Measurements from ENCODE around the gene OPALIN.

GRCh38 chr10:96365571-96365970 lies 6.8 kb upstream of the OPALIN start:
- TF ChIP-seq, protein P1, sequence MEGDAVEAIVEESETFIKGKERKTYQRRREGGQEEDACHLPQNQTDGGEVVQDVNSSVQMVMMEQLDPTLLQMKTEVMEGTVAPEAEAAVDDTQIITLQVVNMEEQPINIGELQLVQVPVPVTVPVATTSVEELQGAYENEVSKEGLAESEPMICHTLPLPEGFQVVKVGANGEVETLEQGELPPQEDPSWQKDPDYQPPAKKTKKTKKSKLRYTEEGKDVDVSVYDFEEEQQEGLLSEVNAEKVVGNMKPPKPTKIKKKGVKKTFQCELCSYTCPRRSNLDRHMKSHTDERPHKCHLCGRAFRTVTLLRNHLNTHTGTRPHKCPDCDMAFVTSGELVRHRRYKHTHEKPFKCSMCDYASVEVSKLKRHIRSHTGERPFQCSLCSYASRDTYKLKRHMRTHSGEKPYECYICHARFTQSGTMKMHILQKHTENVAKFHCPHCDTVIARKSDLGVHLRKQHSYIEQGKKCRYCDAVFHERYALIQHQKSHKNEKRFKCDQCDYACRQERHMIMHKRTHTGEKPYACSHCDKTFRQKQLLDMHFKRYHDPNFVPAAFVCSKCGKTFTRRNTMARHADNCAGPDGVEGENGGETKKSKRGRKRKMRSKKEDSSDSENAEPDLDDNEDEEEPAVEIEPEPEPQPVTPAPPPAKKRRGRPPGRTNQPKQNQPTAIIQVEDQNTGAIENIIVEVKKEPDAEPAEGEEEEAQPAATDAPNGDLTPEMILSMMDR (IDR thresholded peaks at IDR 0.05 in 2 of 3, conservative IDR thresholded peaks at IDR 0.05 in 1 of 3; ENCODE audit: insufficient read depth in 2 of 3, low read depth in 1 of 3, low read length in 3 of 3), result no peak
- TF ChIP-seq ZBTB8A (IDR thresholded peaks at IDR 0.05; ENCODE audit: partially characterized antibody), result no peak
- no peak for TF ChIP-seq ETV6 (IDR thresholded peaks at IDR 0.05; ENCODE audit: borderline replicate concordance in 1 of 2, low read depth in 2 of 2, low read length in 1 of 2)
- no peak for TF ChIP-seq ETV6 (CRISPR knock-in tag; IDR thresholded peaks at IDR 0.05; ENCODE audit: borderline replicate concordance)
- TF ChIP-seq FOXK1 (CRISPR knock-in tag; IDR thresholded peaks at IDR 0.05; ENCODE audit: borderline replicate concordance), result no peak
- TF ChIP-seq ZNF57 (CRISPR knock-in tag; IDR thresholded peaks at IDR 0.05), result no peak
- no peak for TF ChIP-seq FOXP4 (CRISPR knock-in tag; IDR thresholded peaks at IDR 0.05; ENCODE audit: borderline replicate concordance)
- TF ChIP-seq BRCA1 (IDR thresholded peaks at IDR 0.05), result no peak
- TF ChIP-seq BRCA1 (CRISPR knock-in tag; IDR thresholded peaks at IDR 0.05), result no peak
- no peak for TF ChIP-seq ZBTB1 (CRISPR knock-in tag; IDR thresholded peaks at IDR 0.05; ENCODE audit: borderline replicate concordance, low read depth)

Data from K562 (cell line).